GM19240 (cell line): ENCODE measurements around the gene PLAAT3.
"Not testable (repeated sequence)": the region's sequence is repeated elsewhere in the genome, so short reads cannot be mapped to it uniquely, and the experiment has no call there.

Experiments
- DNase-seq: peaks from one replicate; pipeline ENCODE4 v3.0.0; 2011; ENCODE audit warnings: low spot score; ENCODE audit not compliant: insufficient read length

PLAAT3 gene

DNA sequence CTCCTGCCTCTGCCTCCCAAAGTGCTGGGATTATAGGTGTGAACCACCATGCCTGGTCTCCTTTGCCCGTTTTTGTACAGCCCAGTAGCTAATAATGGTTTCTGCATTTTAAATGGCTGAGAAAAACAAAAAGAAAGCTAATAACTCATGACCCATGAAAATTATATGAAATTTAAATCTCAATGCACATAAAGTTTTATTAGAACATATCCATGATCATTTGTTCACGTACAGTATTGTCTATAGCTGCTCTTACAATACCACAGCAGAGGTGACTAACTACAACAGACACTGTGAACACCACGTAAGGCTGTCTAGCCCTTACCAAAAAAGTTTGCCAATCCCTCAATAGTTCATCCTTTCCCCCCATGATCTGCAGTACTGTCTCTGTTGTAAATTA is 44.7 kb downstream of the PLAAT3 start:
- no peak for DNase-seq

DNA sequence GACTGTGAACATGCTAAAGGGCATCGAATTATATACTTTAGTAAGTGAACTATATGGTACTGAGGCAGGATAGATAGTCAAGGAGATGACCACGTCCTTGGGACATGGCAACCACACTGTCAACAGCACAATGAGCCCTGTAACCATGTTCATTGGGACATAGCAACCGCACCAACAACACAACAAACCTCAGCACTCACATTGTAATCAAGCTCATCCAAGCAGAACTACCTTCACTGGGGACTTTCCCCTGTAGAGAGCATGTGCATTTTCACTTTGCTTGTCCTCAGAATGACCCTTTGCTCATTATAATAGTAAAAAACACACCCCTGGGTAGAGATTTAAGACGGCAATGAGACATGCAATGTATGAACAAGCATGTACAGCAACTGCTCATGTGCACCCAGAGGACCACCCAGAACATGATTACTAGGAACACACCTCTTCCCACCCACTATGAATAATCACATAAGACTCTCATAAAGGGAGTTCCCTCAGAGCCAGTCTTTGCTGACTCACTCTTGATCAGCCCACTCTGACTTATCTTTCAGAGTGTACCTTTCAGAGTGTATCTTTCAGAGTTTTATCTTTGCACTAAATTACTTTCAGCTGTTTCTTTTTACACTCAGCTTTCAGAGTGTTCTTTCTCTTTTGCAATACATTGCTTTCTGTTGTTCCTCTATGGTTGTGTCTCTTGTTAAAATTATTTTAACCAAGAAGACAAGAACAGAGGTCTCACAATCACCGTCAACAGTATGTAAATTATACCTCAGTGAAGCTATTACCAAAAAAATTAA is 47.0 kb downstream of the PLAAT3 start:
- DNase-seq = no peak

DNA sequence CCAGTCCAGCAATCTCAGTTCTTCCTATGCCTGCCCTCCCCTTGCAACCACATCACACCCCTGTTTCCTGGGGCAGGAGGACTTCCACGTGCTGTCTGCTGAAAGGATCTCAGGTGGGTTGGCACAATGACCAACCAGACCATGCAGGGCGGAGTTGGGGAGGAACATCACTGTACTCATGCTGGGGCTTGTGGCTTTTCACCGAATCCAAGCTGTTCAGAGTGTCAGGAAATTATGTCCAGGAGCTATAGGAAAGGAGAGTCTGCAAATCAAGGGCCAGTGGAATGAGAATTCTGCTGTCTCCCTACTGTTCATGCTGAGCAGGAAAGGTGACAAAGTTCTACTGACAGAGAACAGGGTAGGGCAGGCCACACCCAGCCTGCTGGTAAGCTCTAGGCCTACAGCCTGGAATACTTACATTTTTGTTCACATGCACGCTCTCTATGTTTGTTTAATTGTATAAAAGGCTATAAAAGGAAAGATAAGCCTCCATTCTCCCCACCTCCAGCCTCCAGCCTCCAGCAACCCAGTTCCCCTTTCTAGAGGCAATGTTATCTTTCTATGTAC is 49.4 kb downstream of the PLAAT3 start:
- no peak for DNase-seq

DNA sequence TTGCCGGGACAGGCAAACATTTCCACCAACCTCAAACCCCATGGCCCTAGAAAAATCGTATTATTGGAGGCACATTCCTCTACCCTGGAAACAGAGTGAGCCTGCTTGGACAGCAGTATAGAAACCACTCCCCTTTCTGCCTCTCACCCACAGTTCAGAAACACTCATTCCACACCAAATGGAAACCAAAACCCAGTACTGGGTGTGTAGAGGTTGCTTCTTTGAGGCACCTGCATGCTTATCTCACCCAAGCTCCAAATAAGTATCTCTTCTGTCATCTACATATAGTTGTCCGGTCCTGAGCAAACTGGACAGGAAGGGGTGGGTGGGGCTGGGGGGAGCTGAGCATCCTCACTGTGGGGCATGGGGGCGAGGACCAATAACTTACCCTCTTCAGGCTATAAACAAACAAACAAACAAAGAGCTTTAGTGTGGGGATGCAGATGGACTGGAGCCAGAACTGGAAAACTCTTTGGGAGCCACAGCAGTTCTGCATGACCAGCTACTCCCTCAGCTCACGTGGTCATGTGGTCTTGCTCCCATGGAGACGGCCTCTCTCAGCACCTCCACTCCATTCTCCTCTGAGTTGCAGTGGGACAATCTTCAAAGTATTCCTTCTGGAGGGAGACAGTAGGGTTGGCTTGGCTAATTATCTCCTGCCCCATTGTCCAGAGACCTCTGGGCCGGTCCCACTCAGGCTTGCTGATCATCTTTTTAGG is 50.0 kb downstream of the PLAAT3 start:
- peak; percentile 67 for DNase-seq

DNA sequence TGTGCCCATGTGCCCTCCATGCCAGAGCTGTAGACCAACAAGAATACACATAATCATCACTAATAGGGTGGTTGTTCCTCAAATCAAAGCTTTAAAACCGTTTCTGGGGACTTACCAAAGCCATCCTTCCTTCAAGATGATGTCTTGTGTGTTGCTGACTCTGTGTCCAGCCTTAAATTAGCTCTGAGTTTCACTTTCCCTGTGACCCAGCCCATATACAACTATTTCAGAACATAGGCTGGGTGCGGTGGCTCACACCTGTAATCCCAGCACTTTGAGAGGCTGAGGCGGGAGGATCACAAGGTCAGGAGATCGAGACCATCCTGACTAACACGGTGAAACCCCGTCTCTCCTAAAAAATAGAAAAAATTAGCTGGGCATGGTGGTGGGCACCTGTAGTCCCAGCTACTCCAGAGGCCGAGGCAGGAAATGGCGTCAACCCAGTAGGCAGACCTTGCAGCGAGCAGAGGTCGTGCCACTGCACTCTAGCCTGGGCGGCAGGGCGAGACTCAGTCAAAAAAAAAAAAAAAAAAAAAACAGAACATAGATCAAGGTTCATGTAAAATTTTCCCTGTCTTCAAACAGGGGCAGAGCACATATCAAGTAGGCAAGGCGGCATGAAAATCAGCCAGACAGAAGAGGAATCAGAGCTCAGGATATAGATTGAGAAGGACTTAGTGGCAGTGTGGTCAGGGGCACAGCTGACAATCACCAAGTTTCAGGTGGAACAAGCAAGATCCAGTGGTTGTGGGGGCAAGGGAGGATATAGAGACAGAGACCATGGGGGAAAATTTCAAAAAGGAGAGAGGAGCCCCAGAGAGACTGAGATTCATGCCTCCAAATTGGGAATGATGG is 50.8 kb downstream of the PLAAT3 start, which contains the start of gene PLAAT2:
Gene PLAAT2, minus strand, starts transcription at position 179 of the 855 bp plus-strand sequence. Its CDS starts 55 bp downstream, at position 124.
- no peak for DNase-seq

DNA sequence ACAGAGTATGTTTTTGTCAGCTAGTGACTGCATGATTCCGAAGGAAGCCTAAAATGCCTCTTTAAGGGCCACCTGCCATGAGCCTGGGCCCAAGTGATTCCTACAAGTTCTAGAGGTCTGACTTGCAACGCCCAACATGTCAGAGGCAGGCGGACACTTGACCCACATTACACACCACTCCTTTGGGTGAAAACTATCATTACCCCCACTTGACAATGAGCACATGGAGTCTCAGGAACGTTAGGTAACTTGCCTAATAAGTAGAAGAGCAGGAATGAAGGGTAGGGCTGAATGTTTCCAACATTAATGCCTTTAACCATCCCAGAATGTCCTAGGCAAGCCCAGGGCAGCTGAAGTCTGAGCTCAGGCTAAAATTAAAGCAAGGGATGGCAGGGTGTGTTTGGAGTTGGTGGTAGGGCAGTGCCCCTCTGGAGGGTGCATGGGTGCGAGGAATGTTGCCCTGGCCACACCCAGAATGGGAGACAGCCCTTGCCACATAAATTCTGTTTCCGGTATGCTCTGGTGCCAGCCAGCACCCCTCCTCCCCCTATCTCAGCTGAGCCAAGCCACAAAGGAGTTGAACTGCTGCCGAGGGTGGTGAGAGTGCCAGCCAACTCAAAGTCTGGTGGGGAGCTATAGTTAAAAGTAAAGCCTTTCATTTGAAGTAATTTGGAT is 53.6 kb downstream of the PLAAT3 start:
- DNase-seq = no peak

DNA sequence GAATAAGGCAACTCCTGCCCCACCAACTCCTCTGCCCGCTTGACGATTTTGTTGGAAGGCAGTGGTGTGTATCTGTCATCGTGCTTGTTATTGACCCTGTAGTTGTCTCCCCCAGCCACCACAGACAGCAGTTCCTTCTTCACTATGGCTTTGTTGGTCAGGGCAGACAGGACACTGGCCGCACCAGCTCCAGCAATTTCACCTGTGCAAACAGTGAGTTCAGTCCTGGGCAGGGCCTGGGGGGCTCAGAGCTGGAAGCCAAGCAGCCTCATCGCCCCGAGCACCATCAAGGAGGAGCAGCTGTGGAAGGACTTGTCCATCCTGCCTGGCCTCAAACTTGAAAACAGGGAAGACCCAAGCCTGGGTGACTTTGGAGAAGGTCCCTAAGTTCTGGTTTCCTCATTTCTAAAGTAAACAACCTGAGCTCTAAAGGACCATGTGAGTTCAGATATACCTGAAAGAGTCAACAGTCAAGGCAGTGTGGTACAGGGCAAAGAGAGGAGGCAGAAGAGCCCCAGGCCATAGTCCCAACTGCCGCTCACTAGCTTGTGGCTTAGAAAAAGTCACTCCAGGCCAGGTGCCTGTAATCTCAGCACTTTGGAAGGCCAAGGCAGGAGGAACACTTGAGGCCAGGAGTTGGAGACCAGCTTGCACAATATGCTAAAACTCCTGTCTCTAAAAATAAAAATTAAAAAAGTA is 55.6 kb downstream of the PLAAT3 start:
- DNase-seq = no peak

DNA sequence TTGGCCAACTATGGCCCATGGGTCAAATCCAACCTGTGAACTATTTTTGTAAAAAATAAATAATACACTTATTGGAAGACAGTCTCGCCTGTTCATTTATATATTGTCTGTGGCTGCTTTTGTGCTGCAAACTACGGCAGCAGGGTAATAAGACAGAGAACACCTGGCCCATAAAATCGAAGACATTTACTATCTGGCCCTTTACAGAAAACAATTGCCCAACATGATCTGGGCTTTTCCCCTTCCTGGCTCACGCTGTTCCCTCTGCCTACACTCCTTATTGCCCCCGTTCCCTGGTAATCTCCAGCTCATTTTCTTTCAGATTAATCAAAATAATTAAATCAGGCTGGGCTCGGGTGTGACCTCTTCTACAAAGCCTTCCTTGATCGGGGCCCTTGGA is 56.7 kb downstream of the PLAAT3 start:
- DNase-seq = no peak

DNA sequence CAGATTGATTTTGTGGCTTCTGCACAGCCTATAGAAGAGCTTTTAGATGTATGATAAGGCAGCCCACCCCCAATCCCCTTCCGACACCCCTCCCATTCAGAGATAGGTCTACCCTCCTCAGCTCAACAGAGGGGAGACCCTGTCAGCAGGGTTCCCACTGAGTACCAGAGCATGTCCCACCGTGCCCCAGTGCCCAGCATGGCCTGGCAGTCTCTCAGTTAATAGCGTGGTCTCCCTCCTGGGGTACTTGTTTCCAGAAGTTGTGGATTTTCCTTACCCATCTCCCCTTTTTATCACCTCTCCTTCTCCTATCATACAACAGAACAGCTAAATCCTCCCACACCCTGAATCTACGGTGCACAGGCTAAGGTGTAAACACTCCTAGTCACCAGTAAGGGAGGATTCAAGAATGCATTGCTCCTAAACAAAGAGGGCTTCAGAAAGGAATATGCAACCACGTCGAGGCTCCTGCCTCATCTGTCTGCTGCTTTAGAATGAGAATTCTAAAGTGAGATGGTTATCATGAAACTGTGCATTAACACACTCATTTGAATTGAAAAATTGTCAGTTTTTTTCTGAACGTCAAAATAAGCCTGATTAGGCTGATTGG is 57.7 kb downstream of the PLAAT3 start:
- DNase-seq = no peak

DNA sequence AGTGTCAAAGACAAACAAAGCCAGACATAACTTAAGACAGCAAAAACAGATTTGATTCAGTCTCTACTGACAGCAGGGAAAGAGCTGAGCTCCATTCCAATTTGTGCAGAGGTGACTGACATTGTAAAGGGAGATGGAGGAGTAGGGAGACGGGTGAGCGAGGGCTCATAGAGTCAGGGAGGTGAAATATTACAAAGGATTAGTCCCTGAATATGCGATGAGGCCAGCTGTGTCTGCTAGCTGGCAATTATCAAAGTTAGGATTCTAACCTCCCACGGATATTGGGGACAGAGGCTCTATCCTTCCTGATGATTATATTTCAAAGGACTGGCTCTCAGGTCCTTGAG is 59.4 kb downstream of the PLAAT3 start:
- DNase-seq = no peak

DNA sequence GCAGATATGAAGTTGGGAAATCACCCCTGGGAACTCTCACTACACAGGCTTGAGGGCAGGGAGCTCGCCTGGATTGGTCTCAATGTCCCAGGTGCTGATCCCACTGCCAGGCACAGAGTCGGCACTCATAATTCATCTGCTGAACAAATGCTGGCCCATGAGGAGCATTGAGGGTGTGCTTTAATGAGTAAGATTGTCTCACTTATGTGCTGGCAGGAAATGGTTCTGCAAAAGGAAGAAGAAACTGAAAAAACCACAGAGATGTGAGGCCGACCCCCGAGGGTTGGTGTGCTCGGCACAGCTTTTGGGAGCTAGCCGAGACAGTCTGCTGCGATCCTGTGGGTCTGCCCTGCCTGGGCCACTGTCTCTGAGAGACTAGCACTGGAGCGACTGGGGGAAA is 60.5 kb downstream of the PLAAT3 start:
- peak; percentile 63 for DNase-seq

DNA sequence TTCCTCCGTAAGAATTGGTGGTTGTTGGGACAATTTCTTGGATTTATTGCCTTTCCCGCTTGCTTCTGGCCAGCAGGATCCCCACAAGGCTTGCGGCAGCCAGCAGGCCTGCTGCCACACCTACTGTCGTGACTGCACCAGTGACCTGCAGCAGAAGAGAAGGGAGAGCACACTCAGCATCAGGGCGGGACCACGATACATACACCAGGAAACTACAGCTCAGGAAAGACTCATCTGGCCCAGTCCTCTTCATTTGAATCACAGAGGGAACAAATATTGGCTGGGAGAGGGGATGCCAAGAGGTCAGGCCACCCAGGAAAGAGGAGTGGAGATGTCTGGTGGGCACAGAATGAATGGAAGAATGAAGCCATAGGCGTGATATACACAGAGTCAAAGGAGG is 61.3 kb downstream of the PLAAT3 start:
- DNase-seq = no peak

DNA sequence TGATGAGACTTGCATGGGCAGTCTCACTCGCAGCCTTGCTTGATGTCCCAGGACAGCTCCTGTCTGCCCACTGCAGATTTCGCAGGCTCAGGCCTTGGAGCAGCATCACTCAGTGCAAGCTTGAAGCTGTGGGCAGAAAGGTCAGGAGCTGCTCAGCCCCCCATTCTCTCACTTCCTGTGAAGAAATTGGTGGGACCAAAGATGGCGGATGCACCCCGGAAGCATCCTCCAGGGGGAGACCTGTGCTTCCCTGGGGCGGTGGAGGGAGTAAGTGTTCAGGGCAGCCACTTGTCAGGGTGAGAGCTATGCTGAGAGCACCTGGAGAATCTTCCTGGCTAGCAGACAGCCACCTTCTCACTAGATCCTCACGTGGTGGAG is 62.4 kb downstream of the PLAAT3 start:
- no peak for DNase-seq

DNA sequence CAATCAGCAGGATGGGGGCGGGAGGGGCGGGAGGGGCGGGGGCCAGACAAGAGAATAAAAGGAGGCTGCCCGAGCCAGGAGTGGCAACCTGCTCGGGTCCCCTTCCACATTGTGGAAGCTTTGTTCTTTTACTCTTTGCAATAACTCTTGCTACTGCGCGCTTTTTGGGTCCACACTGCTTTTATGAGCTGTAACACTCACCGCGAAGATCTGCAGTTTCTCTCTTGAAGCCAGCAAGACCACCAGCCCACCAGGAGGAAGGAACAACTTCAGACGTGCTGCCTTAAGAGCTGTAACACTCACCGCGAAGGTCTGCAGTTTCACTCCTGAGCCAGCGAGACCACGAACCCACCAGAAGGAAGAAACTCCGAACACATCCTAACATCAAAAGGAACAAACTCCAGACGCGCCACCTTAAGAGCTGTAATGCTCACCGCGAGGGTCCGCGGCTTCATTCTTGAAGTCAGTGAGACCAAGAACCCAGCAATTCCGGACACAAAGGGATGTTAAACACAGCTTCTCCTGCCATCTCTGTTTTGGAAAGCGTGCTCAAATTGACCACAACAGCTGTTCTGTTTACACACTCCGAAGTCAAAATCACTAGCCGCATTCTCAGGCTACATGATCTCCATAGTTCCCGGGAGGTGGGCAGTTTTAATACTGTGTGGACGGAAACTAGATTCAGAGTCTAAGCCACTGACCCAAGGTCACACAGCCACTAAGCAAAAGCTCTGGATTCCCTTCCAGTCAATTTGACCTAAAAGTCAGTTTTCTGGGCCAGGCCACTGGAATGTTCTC is 62.9 kb downstream of the PLAAT3 start:
- no peak for DNase-seq

DNA sequence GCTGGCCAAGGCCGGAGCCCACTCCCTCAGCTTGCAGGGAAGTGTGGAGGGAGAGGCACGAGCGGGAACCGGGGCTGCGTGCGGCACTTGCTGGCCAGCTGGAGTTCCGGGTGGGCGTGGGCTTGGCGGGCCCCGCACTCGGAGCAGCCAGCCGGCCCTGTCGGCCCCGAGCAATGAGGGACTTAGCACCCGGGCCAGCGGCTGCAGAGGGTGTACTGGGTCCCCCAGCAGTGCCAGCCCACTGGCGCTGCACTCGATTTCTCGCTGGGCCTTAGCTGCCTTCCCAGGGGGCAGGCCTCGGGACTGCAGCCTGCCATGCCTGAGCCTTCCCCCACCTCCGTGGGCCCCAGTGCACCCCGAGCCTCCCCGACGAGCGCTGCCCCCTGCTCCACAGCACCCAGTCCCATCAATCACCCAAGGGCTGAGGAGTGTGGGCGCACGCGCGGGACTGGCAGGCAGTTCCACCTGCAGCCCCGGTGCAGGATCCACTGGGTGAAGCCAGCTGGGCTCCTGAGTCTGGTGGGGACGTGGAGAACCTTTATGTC is 64.0 kb downstream of the PLAAT3 start:
- not testable (repeated sequence) for DNase-seq

DNA sequence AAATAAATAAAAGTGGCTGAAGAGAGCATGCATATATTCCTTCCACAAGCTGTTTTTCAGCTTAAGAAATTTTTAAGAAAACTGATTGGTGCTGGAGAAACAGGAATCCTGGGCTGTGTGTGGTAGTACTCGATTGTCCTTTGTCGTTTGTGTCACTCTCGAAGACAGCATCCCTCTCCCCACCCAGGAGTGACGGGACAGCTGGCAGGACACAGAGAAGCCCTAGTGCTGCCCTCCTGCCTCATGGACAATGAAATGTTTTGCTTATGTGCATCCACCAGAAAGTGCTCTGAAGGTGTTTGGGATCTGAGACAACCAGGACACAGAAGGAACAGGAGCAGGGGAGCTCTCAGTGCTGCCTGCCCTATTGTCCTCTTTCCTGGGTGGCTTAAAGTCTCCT is 64.8 kb downstream of the PLAAT3 start:
- DNase-seq = no peak

DNA sequence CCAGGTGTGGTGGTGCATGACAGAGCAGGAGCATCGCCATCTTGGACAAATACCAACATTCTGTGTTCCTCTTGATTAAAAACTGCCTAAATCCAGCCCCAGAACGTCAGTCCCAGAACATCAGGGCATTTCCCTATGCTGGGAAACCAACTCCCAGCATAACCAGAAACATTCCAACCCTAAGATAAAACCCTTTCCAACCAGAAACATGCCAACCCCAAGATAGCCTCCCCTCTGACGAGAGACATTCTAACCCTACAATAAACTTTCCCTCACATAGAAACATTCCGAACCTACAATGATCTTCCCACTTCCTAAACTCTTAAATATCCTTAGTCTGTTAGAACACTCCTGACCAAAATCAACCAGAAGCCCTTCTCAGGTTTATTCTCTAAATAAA is 66.1 kb downstream of the PLAAT3 start:
- no peak for DNase-seq

DNA sequence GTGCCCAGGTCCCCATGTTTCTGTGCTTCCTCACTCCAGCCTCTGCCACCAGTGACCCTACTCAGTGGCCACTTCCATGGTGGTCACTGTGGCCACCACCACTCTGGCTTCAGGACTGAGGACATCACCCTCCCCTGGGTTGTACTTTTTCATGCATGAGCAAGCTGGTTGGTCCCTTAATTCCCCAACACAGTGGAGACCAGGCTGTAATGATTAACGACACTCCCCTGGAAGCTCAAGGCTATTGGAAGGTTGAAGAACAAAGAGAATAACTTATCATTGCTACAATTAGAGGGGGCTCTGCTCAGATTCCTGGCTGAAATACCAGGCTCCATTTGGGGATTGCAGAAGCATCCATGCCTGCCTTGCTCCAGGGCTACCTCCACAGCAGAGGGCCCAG is 67.2 kb downstream of the PLAAT3 start:
- no peak for DNase-seq

DNA sequence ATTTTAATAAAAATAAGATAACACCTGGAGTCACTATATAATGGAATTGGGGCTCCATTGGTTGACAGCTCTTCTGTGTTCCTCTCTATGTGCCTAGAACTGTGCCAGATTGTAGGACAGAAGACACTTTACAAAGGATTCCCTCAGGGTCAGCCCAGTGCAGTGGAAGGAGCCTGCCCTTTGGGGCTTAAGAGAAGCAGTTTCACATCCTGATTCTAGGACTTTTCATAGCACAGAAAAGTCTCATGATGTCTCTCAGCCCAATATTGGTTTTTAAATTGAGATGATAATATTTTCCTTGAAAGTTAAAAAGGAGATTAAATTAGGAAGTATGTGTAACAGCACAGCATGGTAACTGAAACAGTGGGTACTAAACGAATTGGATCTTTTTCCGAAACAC is 70.5 kb downstream of the PLAAT3 start:
- DNase-seq = no peak
